HFFc6 (cell line): ENCODE results near the gene CLEC4F. TPM values are rescaled to one million over a fixed set of nuclear protein-coding genes. Genes with fewer than 3 reads are reported as not detected.

ENCODE experiments used
- DNase-seq: peaks from one replicate; pipeline ENCODE4 v3.0.0-alpha.2; 2018
- H3K27ac Mint-ChIP-seq: 2 replicates; pipeline ENCODE4 v1.8.0; 2020; ENCODE audit warnings: mild to moderate bottlenecking, mixed read lengths
- H3K27me3 Mint-ChIP-seq: 2 replicates; pipeline ENCODE4 v1.8.0; 2021; ENCODE audit warnings: mild to moderate bottlenecking, moderate library complexity, mixed read lengths; ENCODE audit not compliant: insufficient read depth
- H3K36me3 Mint-ChIP-seq: 2 replicates; pipeline ENCODE4 v1.8.0; 2021; ENCODE audit warnings: low read depth, mixed read lengths
- H3K4me1 Mint-ChIP-seq: 2 replicates; pipeline ENCODE4 v1.8.0; 2020; ENCODE audit warnings: low read depth, mixed read lengths
- H3K4me3 Mint-ChIP-seq: 2 replicates; pipeline ENCODE4 v1.8.0; 2020; ENCODE audit warnings: mild to moderate bottlenecking, moderate library complexity, mixed read lengths
- H3K9me3 Mint-ChIP-seq: 2 replicates; pipeline ENCODE4 v1.8.0; 2020; ENCODE audit warnings: mild to moderate bottlenecking, mixed read lengths
- total RNA-seq, 6 experiments: library from RNA; stranded (reverse); fragmentation: NEBNext Ultra II Directional; extraction: Animal tissue kit (Norgen Biotek cat#: 25700); gene quantifications; 2 replicates in 1 of 6; 3 replicates in 5 of 6; pipeline ENCODE4 v1.2.3, GENCODE V29; 2021
- TF ChIP-seq, protein P1 (sequence below): fragments of 200-600 bp; sonication (generic); IDR thresholded peaks from 2 replicates; pipeline ENCODE4 v1.5.0; 2021; ENCODE audit warnings: antibody characterized with exemption, mild to moderate bottlenecking

The CLEC4F gene
- total RNA-seq, 6 experiments from 2014 or later, result not detected

GRCh38 chr2:70830366-70830765 is 10.0 kb upstream of the CLEC4F start:
- Mint-ChIP-seq H3K4me1 (peaks cover 32% of the 10 kb centered on the region), H3K4me3 (no peak overlapping the region)

DNA sequence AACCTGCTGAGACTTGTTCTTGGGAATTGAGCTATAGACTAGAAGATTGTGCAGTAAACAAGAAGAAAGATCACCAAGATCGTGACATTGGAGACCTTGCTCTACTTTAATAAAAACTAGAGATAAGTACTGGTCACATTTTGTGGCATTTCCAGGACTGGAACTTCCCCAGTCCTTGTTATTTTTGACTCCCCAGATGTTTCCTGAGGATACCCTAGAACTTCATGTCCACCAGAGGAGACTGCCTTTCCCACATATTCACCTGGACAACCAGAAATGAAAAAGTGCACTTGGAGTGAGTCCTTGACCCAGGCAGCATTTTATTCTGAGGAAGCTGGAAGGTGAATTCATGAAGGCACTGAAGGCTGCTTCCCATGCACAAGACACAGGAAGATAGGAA is 9.5 kb upstream of the CLEC4F start:
- Mint-ChIP-seq H3K4me3 (no peak overlapping the region), H3K9me3 (no peaks in the 10 kb centered on the region), H3K27ac (no peak overlapping the region), H3K27me3 (peaks cover 21% of the 10 kb centered on the region), H3K36me3 (no peaks in the 10 kb centered on the region), H3K4me1 (peaks cover 32% of the 10 kb centered on the region)
- no peak for DNase-seq
- TF ChIP-seq, protein P1, sequence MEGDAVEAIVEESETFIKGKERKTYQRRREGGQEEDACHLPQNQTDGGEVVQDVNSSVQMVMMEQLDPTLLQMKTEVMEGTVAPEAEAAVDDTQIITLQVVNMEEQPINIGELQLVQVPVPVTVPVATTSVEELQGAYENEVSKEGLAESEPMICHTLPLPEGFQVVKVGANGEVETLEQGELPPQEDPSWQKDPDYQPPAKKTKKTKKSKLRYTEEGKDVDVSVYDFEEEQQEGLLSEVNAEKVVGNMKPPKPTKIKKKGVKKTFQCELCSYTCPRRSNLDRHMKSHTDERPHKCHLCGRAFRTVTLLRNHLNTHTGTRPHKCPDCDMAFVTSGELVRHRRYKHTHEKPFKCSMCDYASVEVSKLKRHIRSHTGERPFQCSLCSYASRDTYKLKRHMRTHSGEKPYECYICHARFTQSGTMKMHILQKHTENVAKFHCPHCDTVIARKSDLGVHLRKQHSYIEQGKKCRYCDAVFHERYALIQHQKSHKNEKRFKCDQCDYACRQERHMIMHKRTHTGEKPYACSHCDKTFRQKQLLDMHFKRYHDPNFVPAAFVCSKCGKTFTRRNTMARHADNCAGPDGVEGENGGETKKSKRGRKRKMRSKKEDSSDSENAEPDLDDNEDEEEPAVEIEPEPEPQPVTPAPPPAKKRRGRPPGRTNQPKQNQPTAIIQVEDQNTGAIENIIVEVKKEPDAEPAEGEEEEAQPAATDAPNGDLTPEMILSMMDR, result no peak

More at GRCh38 chr2:70830366-70830765, 10.0 kb upstream of the CLEC4F start:
- Mint-ChIP-seq H3K27ac (no peak overlapping the region), H3K9me3 (no peaks in the 10 kb centered on the region), H3K27me3 (peaks cover 25% of the 10 kb centered on the region), H3K36me3 (no peaks in the 10 kb centered on the region)
- no peak for DNase-seq
- TF ChIP-seq, protein P1, result no peak

DNA sequence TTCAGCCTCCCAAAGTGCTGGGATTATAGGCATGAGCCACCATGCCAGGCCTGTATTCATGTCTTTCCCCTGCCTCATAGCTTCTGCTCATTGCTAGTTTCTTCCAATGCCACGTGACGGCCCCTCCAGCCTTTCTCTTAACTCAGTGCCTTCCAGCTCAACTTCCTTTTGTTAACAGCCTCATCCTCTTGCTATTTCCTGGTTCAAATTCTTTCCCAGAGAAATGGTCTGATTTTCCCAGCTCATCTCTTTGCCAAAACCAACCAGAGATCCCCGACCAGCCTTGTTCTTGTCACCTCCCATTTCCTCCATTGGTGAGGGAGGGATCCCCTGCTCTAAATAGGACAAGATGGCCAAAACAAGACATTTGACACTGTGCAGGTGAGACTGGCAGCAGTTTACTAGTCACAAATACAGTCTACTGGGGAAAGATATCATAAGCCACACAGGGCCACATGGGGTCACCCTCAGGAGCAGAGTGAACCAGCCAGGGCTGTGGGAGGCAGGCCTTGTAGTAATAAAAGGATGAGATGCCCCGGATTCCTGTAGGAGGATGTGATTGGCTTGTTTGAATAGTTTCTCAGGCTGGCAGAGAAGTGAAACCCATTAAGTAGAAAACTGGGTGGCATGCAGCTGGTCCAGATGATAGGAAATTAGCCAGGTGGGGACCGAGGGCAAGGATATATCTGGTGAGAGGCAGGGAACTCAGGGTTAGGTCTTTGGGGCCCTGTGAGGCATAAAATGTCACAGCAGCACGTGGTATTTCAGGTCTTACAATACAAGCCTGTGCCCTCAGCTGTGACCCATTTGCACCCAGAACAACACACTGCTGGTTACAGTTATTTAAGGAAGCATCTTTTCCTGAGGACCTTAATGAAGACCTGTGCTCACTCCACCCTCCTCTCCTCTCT is 8.8 kb upstream of the CLEC4F start:
- peak overlapping the region; percentile 63 for H3K27ac Mint-ChIP-seq
- no peaks in the 10 kb centered on the region for H3K9me3 Mint-ChIP-seq
- DNase-seq, result peak; percentile 71
- H3K27me3 Mint-ChIP-seq, result peaks cover 20% of the 10 kb centered on the region
- H3K4me3 Mint-ChIP-seq, result no peak overlapping the region; the same call in 1 of the 2 replicates
- TF ChIP-seq, protein P1, result no peak
- H3K36me3 Mint-ChIP-seq, result no peaks in the 10 kb centered on the region
- peaks cover 32% of the 10 kb centered on the region for H3K4me1 Mint-ChIP-seq

GRCh38 chr2:70828115-70828514 is 7.7 kb upstream of the CLEC4F start:
- Mint-ChIP-seq H3K36me3 (no peaks in the 10 kb centered on the region), H3K27ac (no peak overlapping the region), H3K4me1 (peaks cover 32% of the 10 kb centered on the region), H3K4me3 (no peak overlapping the region), H3K27me3 (peaks cover 22% of the 10 kb centered on the region), H3K9me3 (no peaks in the 10 kb centered on the region)
- TF ChIP-seq, protein P1, result no peak
- DNase-seq, result no peak

- TF ChIP-seq, protein P1, result no peak
- H3K4me3 Mint-ChIP-seq, result no peak overlapping the region
- peaks cover 21% of the 10 kb centered on the region for H3K27me3 Mint-ChIP-seq
Measured at GRCh38 chr2:70827388-70827787, 7.0 kb upstream of the CLEC4F start.

More at GRCh38 chr2:70827388-70827787, 7.0 kb upstream of the CLEC4F start:
- H3K4me1 Mint-ChIP-seq, result peaks cover 32% of the 10 kb centered on the region
- no peaks in the 10 kb centered on the region for H3K9me3 Mint-ChIP-seq
- H3K27ac Mint-ChIP-seq, result no peak overlapping the region
- DNase-seq, result no peak
- H3K36me3 Mint-ChIP-seq, result no peaks in the 10 kb centered on the region
